Measurements from ENCODE around the gene PLEKHD1.

Gene PLEKHD1

GRCh38 chr14:69519204-69520100 is 34.9 kb downstream of the PLEKHD1 start:
- DNase-seq, result no peak

- no peak for DNase-seq
Measured at GRCh38 chr14:69522026-69522425, 37.5 kb downstream of the PLEKHD1 start.

GRCh38 chr14:69525896-69526295 is 41.4 kb downstream of the PLEKHD1 start:
- DNase-seq, result no peak

- DNase-seq, result no peak
Measured at GRCh38 chr14:69527635-69528034, 43.1 kb downstream of the PLEKHD1 start.

GRCh38 chr14:69528143-69528542 is 43.6 kb downstream of the PLEKHD1 start:
- DNase-seq, result no peak

GRCh38 chr14:69528930-69529329 is 44.4 kb downstream of the PLEKHD1 start:
- DNase-seq, result no peak

GRCh38 chr14:69529563-69529962 is 45.0 kb downstream of the PLEKHD1 start:
- DNase-seq, result no peak

- DNase-seq, result no peak
Measured at GRCh38 chr14:69530095-69530494, 45.6 kb downstream of the PLEKHD1 start.

GRCh38 chr14:69531135-69531534 is 46.6 kb downstream of the PLEKHD1 start:
- DNase-seq, result no peak

GRCh38 chr14:69532561-69533340 is 48.2 kb downstream of the PLEKHD1 start:
- DNase-seq, result no peak

- no peak for DNase-seq
Measured at GRCh38 chr14:69535230-69535848, 50.8 kb downstream of the PLEKHD1 start.

- DNase-seq, result no peak
Measured at GRCh38 chr14:69536971-69537370, 52.4 kb downstream of the PLEKHD1 start.

GRCh38 chr14:69537900-69538299 is 53.4 kb downstream of the PLEKHD1 start:
- DNase-seq, result no peak

GRCh38 chr14:69538766-69539165 is 54.2 kb downstream of the PLEKHD1 start:
- no peak for DNase-seq

- no peak for DNase-seq
Measured at GRCh38 chr14:69539631-69540410, 55.3 kb downstream of the PLEKHD1 start.

GRCh38 chr14:69540654-69541335 is 56.3 kb downstream of the PLEKHD1 start:
- no peak for DNase-seq

GRCh38 chr14:69542311-69542710 is 57.8 kb downstream of the PLEKHD1 start:
- no peak for DNase-seq

GRCh38 chr14:69543341-69544115 is 59.0 kb downstream of the PLEKHD1 start:
- DNase-seq, result no peak

GRCh38 chr14:69547701-69548348 is 63.3 kb downstream of the PLEKHD1 start:
- DNase-seq, result no peak

GRCh38 chr14:69548566-69548965 is 64.0 kb downstream of the PLEKHD1 start:
- no peak for DNase-seq

- no peak for DNase-seq
Measured at GRCh38 chr14:69551511-69551910, 67.0 kb downstream of the PLEKHD1 start.

Data from effector CD8-positive, alpha-beta T cell (primary cell).